ENCODE measurements around the gene POMGNT2.

POMGNT2 gene

DNA sequence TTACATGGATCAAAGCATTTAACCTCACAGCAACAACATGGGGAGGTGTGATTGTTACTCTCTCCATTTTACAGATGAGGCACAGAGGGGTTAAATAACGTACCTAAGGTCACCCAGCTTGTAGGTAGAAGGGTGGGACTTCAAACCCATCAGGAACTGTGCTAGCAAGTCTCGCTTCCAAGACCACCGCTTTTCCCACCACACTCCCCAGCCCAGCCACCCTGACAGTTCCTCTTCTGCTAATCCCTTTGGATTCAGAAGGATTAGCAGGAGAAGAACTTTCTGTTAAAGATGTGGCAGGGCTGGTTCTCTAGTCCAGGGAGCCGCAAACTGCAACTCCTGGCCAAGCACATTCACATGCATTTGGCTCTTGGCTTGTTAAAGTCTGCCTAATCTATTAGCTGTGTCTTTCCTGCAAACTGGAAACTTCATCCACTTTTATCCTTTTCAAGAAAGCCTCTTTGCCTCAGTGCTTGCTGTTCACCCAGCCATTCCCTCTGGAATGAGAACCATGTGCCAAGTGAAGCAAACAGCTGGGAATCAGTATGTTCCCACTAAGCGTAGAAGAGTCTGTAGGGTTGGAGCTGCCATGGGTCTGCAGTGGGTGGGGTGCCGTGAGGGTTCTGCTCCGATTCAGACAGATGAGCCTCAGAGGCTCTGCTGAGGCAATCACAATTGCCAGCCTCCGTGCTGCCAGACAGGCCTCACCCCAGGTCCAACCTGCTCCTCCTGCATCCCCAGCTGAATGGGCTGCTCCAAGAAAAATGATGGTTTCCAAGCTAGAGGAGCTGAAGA is 44.6 kb downstream of the POMGNT2 start:
- no peak overlapping the region for H3K4me3 ChIP-seq
- TF ChIP-seq, protein P1, sequence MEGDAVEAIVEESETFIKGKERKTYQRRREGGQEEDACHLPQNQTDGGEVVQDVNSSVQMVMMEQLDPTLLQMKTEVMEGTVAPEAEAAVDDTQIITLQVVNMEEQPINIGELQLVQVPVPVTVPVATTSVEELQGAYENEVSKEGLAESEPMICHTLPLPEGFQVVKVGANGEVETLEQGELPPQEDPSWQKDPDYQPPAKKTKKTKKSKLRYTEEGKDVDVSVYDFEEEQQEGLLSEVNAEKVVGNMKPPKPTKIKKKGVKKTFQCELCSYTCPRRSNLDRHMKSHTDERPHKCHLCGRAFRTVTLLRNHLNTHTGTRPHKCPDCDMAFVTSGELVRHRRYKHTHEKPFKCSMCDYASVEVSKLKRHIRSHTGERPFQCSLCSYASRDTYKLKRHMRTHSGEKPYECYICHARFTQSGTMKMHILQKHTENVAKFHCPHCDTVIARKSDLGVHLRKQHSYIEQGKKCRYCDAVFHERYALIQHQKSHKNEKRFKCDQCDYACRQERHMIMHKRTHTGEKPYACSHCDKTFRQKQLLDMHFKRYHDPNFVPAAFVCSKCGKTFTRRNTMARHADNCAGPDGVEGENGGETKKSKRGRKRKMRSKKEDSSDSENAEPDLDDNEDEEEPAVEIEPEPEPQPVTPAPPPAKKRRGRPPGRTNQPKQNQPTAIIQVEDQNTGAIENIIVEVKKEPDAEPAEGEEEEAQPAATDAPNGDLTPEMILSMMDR (IDR thresholded peaks at IDR 0.05) = no peak
- DNase-seq (ENCODE audit: low spot score) = no peak
- no peak overlapping the region for H3K27ac ChIP-seq

DNA sequence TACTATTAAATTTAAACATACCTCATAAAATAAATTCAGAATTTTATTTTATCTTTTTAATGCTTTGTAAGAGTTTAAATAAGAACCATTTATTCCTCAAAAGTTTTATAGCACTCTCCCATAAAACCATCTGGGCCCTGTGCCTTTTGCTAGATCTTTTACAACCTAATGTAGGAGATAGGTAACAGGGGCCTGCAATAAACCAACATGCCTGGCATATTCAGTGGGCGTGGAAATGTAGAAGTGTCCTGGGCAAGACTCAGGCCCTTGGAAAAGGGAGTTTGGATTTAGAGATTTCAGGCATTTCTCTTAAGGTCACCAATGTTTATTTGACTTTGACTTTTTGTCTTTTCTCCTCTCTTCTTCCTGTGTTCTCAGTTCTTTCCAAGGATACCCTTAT is 46.4 kb downstream of the POMGNT2 start:
- no peak overlapping the region for H3K4me3 ChIP-seq

DNA sequence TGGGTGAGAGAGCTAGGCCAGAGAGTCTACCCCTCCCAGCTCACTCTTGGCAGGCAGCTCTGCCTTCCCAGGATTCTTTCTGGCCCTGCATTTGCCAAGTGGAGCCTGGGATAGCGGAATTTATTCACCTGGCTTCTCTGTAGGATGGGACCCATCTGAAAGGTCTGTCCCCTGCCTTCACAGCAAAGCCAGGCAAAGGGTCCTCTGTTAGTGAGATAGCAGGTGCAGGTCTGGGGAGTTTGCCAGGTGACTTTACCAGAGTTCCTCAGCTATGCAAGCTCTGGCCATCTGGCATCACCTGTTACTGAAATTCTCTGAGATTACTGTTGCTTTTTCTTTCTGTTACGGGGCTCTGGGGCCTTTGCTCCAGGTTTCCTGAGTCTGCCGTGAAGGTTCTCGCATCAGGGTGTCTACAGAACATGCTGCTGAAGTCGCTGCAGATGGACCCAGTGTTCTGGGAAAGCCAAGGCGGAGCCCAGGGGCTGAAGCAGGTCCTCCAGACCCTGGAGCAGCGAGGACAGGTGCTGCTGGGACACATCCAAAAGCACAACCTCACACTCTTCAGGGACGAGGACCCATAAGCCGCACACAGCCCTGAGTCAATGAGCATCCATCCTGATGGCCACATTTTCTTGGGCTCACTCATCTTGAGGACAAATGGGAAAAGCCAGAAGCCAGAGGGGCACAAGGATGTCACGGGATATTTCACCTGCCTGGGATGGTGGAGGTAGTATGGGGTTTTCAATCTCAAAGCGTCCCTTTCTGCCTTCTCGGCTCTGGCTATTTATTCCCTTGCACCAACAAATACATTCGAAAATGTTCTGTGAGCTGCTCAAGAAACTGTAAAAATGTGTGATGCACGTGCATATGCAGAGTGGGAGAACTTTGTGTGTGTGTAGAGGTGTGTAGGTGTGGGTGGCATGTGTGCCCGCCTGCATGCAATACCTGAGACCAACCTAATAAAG is 49.8 kb downstream of the POMGNT2 start:
- no peak overlapping the region for H3K4me3 ChIP-seq
- DNase-seq (ENCODE audit: low spot score) = peak; percentile 46
- TF ChIP-seq, protein P1 (IDR thresholded peaks at IDR 0.05) = no peak
- H3K27ac ChIP-seq = no peak overlapping the region

More for the DNA sequence above, 46.4 kb downstream of the POMGNT2 start:
- TF ChIP-seq, protein P1 (IDR thresholded peaks at IDR 0.05) = no peak
- no peak overlapping the region for H3K27ac ChIP-seq
- no peak for DNase-seq (ENCODE audit: low spot score)

DNA sequence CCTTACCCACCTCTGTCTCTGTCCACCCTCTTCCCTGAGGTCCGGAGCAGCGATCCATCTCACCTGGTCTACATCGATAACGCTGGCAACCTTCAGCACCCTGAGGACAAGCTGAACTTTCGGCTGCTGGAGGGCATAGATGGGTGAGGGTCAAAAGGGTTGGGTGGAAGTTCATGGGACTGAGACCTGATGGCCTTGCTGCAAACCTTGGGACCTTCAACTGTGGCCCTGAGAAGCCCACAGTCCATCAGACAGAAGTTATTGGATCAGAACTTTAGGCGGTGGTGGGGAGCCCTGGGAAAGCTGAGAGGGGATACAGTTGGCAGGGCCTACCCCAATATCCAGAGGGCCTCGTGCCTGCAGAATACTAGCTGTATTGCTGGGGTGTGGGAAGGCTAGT is 50.5 kb downstream of the POMGNT2 start:
- no peak overlapping the region for H3K27ac ChIP-seq
- no peak overlapping the region for H3K4me3 ChIP-seq
- DNase-seq (ENCODE audit: low spot score) = peak; percentile 22
- TF ChIP-seq, protein P1 (IDR thresholded peaks at IDR 0.05) = no peak

DNA sequence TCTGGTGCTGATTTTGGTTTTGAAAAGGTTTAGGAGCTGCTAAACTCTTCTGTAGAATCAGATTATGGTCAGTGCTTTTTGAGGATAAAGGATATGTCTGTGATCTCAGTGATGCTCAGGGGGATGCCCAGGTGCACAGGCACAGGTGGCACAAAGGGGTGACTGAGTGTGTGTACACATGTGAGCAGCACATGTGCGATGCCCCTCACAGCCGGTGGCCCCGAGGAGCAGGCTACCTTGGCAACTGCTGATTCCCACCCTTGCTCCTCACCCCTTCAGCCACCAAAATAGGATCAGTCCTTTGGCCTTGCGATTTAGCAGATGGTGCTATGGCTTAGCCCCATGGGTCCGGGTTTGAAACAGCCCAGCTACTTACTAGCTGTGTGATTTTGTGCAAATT is 51.1 kb downstream of the POMGNT2 start:
- Histone ChIP-seq H3K4me3 (no peak overlapping the region), H3K27ac (no peak overlapping the region)
- peak; percentile 46 for DNase-seq (ENCODE audit: low spot score)
- TF ChIP-seq, protein P1 (IDR thresholded peaks at IDR 0.05) = no peak

DNA sequence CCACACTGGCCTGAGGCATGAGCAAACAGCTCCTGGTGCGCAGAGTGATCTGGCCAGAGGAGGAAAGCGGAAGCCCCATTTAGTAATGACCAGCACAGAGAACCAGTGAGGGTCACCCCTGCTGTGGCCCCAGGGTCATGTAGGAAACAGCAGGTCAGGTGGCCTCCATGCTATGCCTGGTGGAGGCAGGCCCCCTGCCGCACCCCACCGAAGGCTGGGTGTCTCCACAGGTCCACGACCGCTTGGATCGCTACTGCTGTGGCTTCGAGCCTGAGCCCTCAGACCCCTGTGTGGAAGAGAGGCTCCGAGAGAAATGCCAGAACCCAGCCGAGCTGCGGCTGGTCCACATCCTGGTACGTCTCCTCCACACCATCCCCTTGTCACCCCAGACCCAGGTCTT is 52.6 kb downstream of the POMGNT2 start:
- TF ChIP-seq, protein P1 (IDR thresholded peaks at IDR 0.05) = no peak
- Histone ChIP-seq H3K4me3 (no peak overlapping the region), H3K27ac (no peak overlapping the region)
- peak; percentile 52 for DNase-seq (ENCODE audit: low spot score)

Measured in coronary artery (tissue), 2 donors.